ENCODE data around the gene EEF1AKMT4.

Gene EEF1AKMT4

GRCh38 chr3:184234224-184234623 is 15.2 kb upstream of the EEF1AKMT4 start:
- H3K4me3 Mint-ChIP-seq: no peak overlapping the region
- H3K36me3 Mint-ChIP-seq (ENCODE audit: low read depth): no peaks in the 10 kb centered on the region
- no peak for TF ChIP-seq CTCF (IDR thresholded peaks at IDR 0.05)
- no peak overlapping the region for H3K27ac Mint-ChIP-seq
- H3K4me1 Mint-ChIP-seq: peaks cover 8% of the 10 kb centered on the region
- no peak for DNase-seq
- H3K27me3 Mint-ChIP-seq (ENCODE audit: low read depth, poor library complexity): peaks cover 66% of the 10 kb centered on the region
- no peaks in the 10 kb centered on the region for H3K9me3 Mint-ChIP-seq

GRCh38 chr3:184234671-184235380 is 14.6 kb upstream of the EEF1AKMT4 start:
- Mint-ChIP-seq H3K36me3 (ENCODE audit: low read depth) (no peaks in the 10 kb centered on the region), H3K27ac (no peak overlapping the region), H3K4me1 (peaks cover 8% of the 10 kb centered on the region), H3K9me3 (no peaks in the 10 kb centered on the region), H3K27me3 (ENCODE audit: low read depth, poor library complexity) (peaks cover 63% of the 10 kb centered on the region), H3K4me3 (no peak overlapping the region)
- TF ChIP-seq CTCF (IDR thresholded peaks at IDR 0.05): no peak
- no peak for DNase-seq

GRCh38 chr3:184235381-184236032 is 14.0 kb upstream of the EEF1AKMT4 start:
- H3K4me1 Mint-ChIP-seq: peaks cover 8% of the 10 kb centered on the region
- H3K9me3 Mint-ChIP-seq: no peaks in the 10 kb centered on the region
- H3K27ac Mint-ChIP-seq: no peak overlapping the region
- DNase-seq: no peak
- peaks cover 62% of the 10 kb centered on the region for H3K27me3 Mint-ChIP-seq (ENCODE audit: low read depth, poor library complexity)
- H3K36me3 Mint-ChIP-seq (ENCODE audit: low read depth): no peaks in the 10 kb centered on the region
- no peak for TF ChIP-seq CTCF (IDR thresholded peaks at IDR 0.05)
- H3K4me3 Mint-ChIP-seq: no peak overlapping the region

- H3K4me3 Mint-ChIP-seq: no peak overlapping the region
- peaks cover 57% of the 10 kb centered on the region for H3K27me3 Mint-ChIP-seq (ENCODE audit: low read depth, poor library complexity)
- DNase-seq: no peak
- no peak overlapping the region for H3K27ac Mint-ChIP-seq
- no peaks in the 10 kb centered on the region for H3K36me3 Mint-ChIP-seq (ENCODE audit: low read depth)
- peaks cover 5% of the 10 kb centered on the region for H3K4me1 Mint-ChIP-seq
- no peak for TF ChIP-seq CTCF (IDR thresholded peaks at IDR 0.05)
- no peaks in the 10 kb centered on the region for H3K9me3 Mint-ChIP-seq
Observed at GRCh38 chr3:184236033-184236410, 13.4 kb upstream of the EEF1AKMT4 start.

- TF ChIP-seq CTCF (IDR thresholded peaks at IDR 0.05): no peak
- Mint-ChIP-seq H3K36me3 (ENCODE audit: low read depth) (no peaks in the 10 kb centered on the region), H3K27ac (no peak overlapping the region), H3K9me3 (no peaks in the 10 kb centered on the region), H3K4me3 (no peak overlapping the region), H3K4me1 (no peaks in the 10 kb centered on the region), H3K27me3 (ENCODE audit: low read depth, poor library complexity) (peaks cover 51% of the 10 kb centered on the region)
- DNase-seq: no peak
Observed at GRCh38 chr3:184236636-184237035, 12.8 kb upstream of the EEF1AKMT4 start.

- H3K36me3 Mint-ChIP-seq (ENCODE audit: low read depth): peaks cover under 1% of the 10 kb centered on the region
- DNase-seq: no peak
- no peaks in the 10 kb centered on the region for H3K9me3 Mint-ChIP-seq
- no peak overlapping the region for H3K27ac Mint-ChIP-seq
- peaks cover 45% of the 10 kb centered on the region for H3K27me3 Mint-ChIP-seq (ENCODE audit: low read depth, poor library complexity)
- no peak overlapping the region for H3K4me3 Mint-ChIP-seq
- TF ChIP-seq CTCF (IDR thresholded peaks at IDR 0.05): no peak
- no peaks in the 10 kb centered on the region for H3K4me1 Mint-ChIP-seq
Observed at GRCh38 chr3:184237211-184237610, 12.3 kb upstream of the EEF1AKMT4 start.
